Heart left ventricle (tissue), 16 donors: ENCODE results near the gene DYNLT2. TPM values are rescaled to one million over a fixed set of nuclear protein-coding genes. Genes with fewer than 3 reads are reported as not detected.
A peak's percentile ranks its signal among the peaks of the same experiment; 100 is the strongest.

Experiments used
- ATAC-seq, 4 donors: fragments of 200-7000 bp; cut with Tn5 transposase; one replicate each; pipeline ENCODE4 v1.9.1; 2020 to 2022; ENCODE audit warnings: moderate library complexity in 4 of 4, mild to moderate bottlenecking in 3 of 4, moderate number of reproducible peaks in 1 of 4
- DNase-seq, 5 donors: peaks; one replicate each; pipeline ENCODE4 v3.0.0-alpha.2; 2020
- H3K27ac ChIP-seq, 12 donors: fragments of 200-600 bp; sonication (generic) in 4 of 12; one replicate each; pipeline versions ENCODE4 v1.5.0 to v1.8.0; 2016 to 2022; ENCODE audit warnings: mild to moderate bottlenecking in 2 of 12
- H3K27me3 ChIP-seq, 9 donors: fragments of 200-600 bp; sonication (generic) in 2 of 9; one replicate each; pipeline versions ENCODE4 v1.5.1 to v1.8.0; 2016 to 2022; ENCODE audit warnings: mild to moderate bottlenecking in 3 of 9
- H3K36me3 ChIP-seq, 9 donors: fragments of 200-600 bp; sonication (generic) in 2 of 9; one replicate each; pipeline versions ENCODE4 v1.5.0 to v1.8.0; 2018 to 2022; ENCODE audit warnings: mild to moderate bottlenecking in 2 of 9
- H3K4me1 ChIP-seq, 12 donors: fragments of 200-600 bp; sonication (generic) in 4 of 12; one replicate each; pipeline versions ENCODE4 v1.5.0 to v1.8.0; 2016 to 2022; ENCODE audit warnings: mild to moderate bottlenecking in 3 of 12
- H3K4me3 ChIP-seq, 12 donors: fragments of 200-600 bp; sonication (generic) in 4 of 12; one replicate each; pipeline versions ENCODE4 v1.5.0 to v1.8.0; 2017 to 2022; ENCODE audit warnings: mild to moderate bottlenecking in 9 of 12, moderate library complexity in 4 of 12
- H3K9me3 ChIP-seq, 12 donors: fragments of 200-600 bp; sonication (generic) in 4 of 12; one replicate each; pipeline versions ENCODE4 v1.5.0 to v1.8.0; 2016 to 2022; ENCODE audit warnings: mild to moderate bottlenecking in 1 of 12
- POLR2A ChIP-seq, 2 donors: fragments of 450-650 bp; IDR thresholded peaks; one replicate each; pipeline ENCODE4 v1.6.1; 2017; ENCODE audit warnings: antibody characterized with exemption in 2 of 2, mild to moderate bottlenecking in 2 of 2, moderate library complexity in 2 of 2
- WGBS, 4 donors: extraction: QIAGEN DNeasy Blood & Tissue Kit in 2 of 4; methylation state at CpG; one replicate each; pipeline versions ENCODE4 v1.1.5 to v1.1.7; 2013 to 2018; 5-methylcytosine and 5-hydroxymethylcytosine counted together
- intact Hi-C, 10 donors: fragments of 100-400 bp; cut with DNase I; formaldehyde crosslinking; loops; one replicate each; pipeline versions ENCODE4 v1.11.1 to v1.14.2; 2022
- polyA plus RNA-seq, 2 donors: library from polyadenylated mRNA; stranded (reverse); fragments of 200-250 nt; gene quantifications; one replicate each; pipeline ENCODE4 v1.2.3, GENCODE V29; 2013
- total RNA-seq, 9 donors: library from RNA; depleted of rRNA in 2 of 9; stranded (reverse); fragments of >200 nt in 2 of 9; fragmentation: NEBNext Ultra II Directional in 3 of 9; extraction: Animal tissue kit (Norgen Biotek cat#: 25700) in 3 of 9; gene quantifications; one replicate each; pipeline versions ENCODE4 v1.1.0 to v1.2.4, GENCODE V29; 2016 to 2023
- TF ChIP-seq, protein P1 (sequence below), 12 donors: fragments of 200-600 bp; sonication (generic) in 4 of 12; IDR thresholded peaks; one replicate each; pipeline versions ENCODE4 v1.5.0 to v1.8.0; 2018 to 2022; ENCODE audit warnings: antibody characterized with exemption in 12 of 12, mild to moderate bottlenecking in 5 of 12
- donor health status: ischemic (EF 13 %, LVEDD 7.1; RV severe dilation, severe dysfunction).
- donor health status: healthy with polysubstance abuse.
- donor health status: DM: no; HTN: yes; CAD: no.
- donor health status: DM: no; HTN: no; CAD: no.
- donor health status: ischemic (EF 25% LVEDD 6.9; RV normal size, moderate dysfunction).
- donor health status: ischemic (EF 25% LVEDD 5.7; RV mildly dilated, moderate dysfunction).
- donor health status: healthy.
- donor health status: DM: yes; HTN: yes; CAD: no.
- donor health status: ischemic (EF 35%, LVEDD 5.7; RV mildly dilated, moderate dysfunction).
- donor health status: nonischemic (EF 11% LVEDD 7.7; RV severe dilation, severe dysfunction).
- donor health status: DM: yes; HTN: yes; CAD: no.
- donor health status: PGD.
- donor health status: ischemic (EF 29% LVEDD 5.4; RV normal size, mild dysfunction).
- donor health status: nonischemic (EF 23%, LVEDD 6.1; RV moderate dilation, normal function).

DYNLT2 gene
- total and polyA plus RNA-seq, 11 donors = 0.49 to 1.5 (median 0.67) TPM

DNA sequence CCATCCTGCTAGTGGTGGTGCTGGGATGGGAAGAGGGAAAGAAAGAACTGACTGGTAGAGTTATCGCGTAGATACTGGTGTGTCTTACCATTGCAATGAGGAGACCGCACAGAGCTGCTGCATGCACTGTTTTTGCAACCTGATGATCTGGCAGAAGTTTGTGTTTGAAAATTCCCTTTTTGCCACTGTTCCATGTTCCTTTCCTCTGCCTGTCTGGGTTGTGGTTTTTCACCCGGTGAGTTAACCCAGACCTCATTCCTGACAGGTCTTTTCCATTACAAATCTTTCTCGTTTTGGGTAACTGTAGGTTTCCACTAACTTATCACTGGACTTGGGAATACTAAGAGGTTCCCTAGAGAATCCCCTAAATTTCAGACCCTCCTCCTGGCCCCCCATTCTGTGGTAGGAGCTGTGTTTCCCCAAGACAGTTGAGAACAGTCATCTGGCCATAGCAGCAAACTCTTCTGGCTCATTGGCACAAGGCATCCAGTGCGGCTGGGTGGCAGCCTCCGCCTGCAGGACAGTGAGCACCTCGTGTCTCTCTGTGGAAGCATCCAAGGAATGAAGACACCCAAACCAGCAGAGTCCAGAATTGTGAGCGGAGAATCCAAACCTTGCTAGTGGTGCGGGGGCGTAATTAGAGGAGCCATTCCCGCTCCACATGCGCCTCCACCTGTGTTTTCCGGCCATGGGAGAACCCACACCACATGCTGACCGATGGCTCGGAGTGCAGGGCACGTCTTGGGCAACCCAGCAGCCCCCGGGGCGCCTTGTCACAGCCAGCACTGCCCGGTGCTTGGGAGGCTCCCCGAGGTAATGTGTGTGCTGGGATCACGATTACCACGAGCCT lies 32.8 kb upstream of the DYNLT2 start:
- Histone ChIP-seq H3K9me3 (no peaks in the 10 kb centered on the region), H3K4me1 (no peaks in the 10 kb centered on the region), H3K27me3 (no peaks in the 10 kb centered on the region), H3K27ac (no peak overlapping the region), H3K36me3 (peaks cover 0 to 26% (median 20%) of the 10 kb centered on the region in 9 donors), H3K4me3 (no peak overlapping the region)
- DNase-seq (no peak), ATAC-seq (no peak)
- intact Hi-C loops = no loop called here
- WGBS, 4 donors = 91 to 94% (median 93%) methylated on average over 22 to 23 of the region's 23 CpGs
- no peak for TF ChIP-seq POLR2A (IDR thresholded peaks at IDR 0.05)
- TF ChIP-seq, protein P1, sequence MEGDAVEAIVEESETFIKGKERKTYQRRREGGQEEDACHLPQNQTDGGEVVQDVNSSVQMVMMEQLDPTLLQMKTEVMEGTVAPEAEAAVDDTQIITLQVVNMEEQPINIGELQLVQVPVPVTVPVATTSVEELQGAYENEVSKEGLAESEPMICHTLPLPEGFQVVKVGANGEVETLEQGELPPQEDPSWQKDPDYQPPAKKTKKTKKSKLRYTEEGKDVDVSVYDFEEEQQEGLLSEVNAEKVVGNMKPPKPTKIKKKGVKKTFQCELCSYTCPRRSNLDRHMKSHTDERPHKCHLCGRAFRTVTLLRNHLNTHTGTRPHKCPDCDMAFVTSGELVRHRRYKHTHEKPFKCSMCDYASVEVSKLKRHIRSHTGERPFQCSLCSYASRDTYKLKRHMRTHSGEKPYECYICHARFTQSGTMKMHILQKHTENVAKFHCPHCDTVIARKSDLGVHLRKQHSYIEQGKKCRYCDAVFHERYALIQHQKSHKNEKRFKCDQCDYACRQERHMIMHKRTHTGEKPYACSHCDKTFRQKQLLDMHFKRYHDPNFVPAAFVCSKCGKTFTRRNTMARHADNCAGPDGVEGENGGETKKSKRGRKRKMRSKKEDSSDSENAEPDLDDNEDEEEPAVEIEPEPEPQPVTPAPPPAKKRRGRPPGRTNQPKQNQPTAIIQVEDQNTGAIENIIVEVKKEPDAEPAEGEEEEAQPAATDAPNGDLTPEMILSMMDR (IDR thresholded peaks at IDR 0.05) = no peak

DNA sequence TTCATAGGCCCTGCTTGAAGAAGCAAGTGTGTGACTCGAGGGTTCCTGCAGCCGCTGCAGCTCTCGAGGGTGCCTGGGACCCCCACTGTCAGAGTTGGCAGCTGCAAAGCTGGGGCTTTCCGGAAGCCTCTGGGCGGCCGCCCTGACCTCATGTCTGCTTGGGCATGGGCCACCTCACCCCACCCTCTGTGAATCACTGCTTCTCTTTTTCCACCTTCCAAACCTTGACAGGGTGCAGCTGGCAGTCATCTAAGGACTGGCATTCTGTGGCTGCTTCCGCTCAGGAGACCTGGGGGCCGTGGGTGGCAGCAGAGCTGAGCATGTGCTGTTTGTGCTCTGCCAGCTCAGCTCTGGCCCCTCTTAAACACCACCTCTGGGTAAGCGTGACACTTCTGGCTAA lies 32.0 kb upstream of the DYNLT2 start:
- DNase-seq = no peak
- Histone ChIP-seq H3K36me3 (peaks cover 0 to 32% (median 28%) of the 10 kb centered on the region in 9 donors), H3K27ac (no peak overlapping the region), H3K27me3 (no peaks in the 10 kb centered on the region), H3K9me3 (no peaks in the 10 kb centered on the region), H3K4me1 (no peaks in the 10 kb centered on the region), H3K4me3 (no peak overlapping the region)
- intact Hi-C loops = no loop called here
- ATAC-seq = peak in 1 of 4 donors; percentile 29
- 82 to 93% (median 90%) methylated on average over 9 of the region's 9 CpGs for WGBS, 4 donors
- TF ChIP-seq POLR2A (IDR thresholded peaks at IDR 0.05) = no peak
- TF ChIP-seq, protein P1 (IDR thresholded peaks at IDR 0.05) = no peak

DNA sequence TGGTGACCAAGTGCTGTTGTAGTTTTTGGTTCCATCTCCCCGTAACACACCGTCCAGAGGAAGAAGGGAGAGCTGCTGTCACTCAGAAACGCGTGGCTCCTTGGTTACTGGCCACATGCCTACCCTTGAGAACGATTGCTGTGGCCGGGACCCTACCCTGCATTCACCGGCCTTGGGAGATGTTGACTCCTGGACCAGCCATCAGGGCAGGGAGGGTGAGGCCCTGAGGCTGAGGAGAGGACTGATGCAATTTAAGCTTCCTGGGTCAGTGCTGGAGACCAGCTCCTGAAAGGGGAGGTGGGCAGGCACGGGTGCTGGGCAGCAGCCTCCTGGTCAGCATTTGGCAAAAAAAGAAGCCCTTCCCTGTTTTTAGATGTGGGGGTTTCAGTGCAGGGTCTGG lies 31.6 kb upstream of the DYNLT2 start:
- Histone ChIP-seq H3K27me3 (no peaks in the 10 kb centered on the region), H3K9me3 (no peaks in the 10 kb centered on the region), H3K27ac (no peak overlapping the region), H3K4me3 (no peak overlapping the region), H3K4me1 (no peaks in the 10 kb centered on the region), H3K36me3 (peaks cover 0 to 36% (median 30%) of the 10 kb centered on the region in 9 donors)
- 95 to 97% (median 96%) methylated on average over 7 to 8 of the region's 8 CpGs for WGBS, 4 donors
- ATAC-seq (no peak), DNase-seq (no peak)
- TF ChIP-seq, protein P1 (IDR thresholded peaks at IDR 0.05) = no peak
- TF ChIP-seq POLR2A (IDR thresholded peaks at IDR 0.05) = no peak
- intact Hi-C loops = no loop called here

DNA sequence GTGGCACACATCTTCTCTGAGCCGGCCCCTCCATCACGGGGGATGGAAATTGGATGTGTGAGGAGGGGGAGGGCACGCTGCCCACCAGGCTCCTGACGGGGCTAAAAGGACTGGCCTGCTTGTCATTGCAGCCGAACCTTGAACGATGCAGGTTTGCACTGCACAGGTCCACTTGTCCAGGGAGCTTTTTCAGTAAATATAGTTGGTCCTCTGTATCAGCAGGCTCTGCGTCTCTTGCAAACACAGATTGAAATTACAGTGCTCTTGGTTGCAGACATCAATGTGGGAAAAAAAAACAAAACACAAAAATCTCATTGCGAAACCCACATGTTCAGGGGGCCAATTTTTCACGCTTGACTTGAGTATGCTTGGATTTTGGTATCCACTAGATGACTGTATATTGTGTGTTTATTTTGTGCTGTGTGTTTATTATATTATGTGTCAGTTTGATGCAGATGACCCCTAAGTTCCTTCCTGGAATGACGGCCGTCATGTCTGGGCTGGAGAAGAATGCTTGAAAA lies 29.3 kb upstream of the DYNLT2 start:
- no peak overlapping the region for H3K27ac ChIP-seq
- H3K4me3 ChIP-seq = no peak overlapping the region
- no peaks in the 10 kb centered on the region for H3K27me3 ChIP-seq
- 86 to 91% (median 90%) methylated on average over 11 of the region's 11 CpGs for WGBS, 4 donors
- H3K36me3 ChIP-seq = peaks cover 0 to 59% (median 53%) of the 10 kb centered on the region in 9 donors
- H3K4me1 ChIP-seq = no peaks in the 10 kb centered on the region
- intact Hi-C loops = no loop called here
- TF ChIP-seq, protein P1 (IDR thresholded peaks at IDR 0.05) = no peak
- TF ChIP-seq POLR2A (IDR thresholded peaks at IDR 0.05) = no peak
- DNase-seq = no peak
- no peak for ATAC-seq
- no peaks in the 10 kb centered on the region for H3K9me3 ChIP-seq
